Measurements from ENCODE around the gene MAP2K4. TPM values are rescaled to one million over a fixed set of nuclear protein-coding genes. Genes with fewer than 3 reads are reported as not detected.

MAP2K4 gene
- total RNA-seq, 1 experiment from 2014 or later: 24.4 TPM

GRCh38 chr17:11997972-11998233 lies 22.8 kb upstream of the MAP2K4 start:
- Mint-ChIP-seq H3K36me3 (peaks cover 6% of the 10 kb centered on the region), H3K4me3 (peak overlapping the region; percentile 96), H3K9me3 (peaks cover 4% of the 10 kb centered on the region; the same call in 1 of the 2 replicates), H3K27ac (peak overlapping the region; percentile 100), H3K4me1 (peaks cover 15% of the 10 kb centered on the region), H3K27me3 (ENCODE audit: low read depth) (no peaks in the 10 kb centered on the region)
- ATAC-seq (no peak), DNase-seq (ENCODE audit: low spot score) (no peak)
- POLR2A ChIA-PET: interaction anchor here (1.2 to 2.7 kb wide), 6 partner anchors 11 to 1021 kb away, joined by 3 to 43 read pairs (median 4); partner anchors contain the start of gene MAP2K4
- CTCF ChIA-PET: interaction anchor here (0.6 to 2.0 kb wide), 6 partner anchors 11 to 87 kb away, joined by 3 to 15 read pairs (median 6); partner anchors contain the start of gene MAP2K4
- TF ChIP-seq ZNF512 (CRISPR knock-in tag; IDR thresholded peaks at IDR 0.05; ENCODE audit: borderline replicate concordance) (no peak), ZNF671 (CRISPR knock-in tag; IDR thresholded peaks at IDR 0.05) (no peak), TCF7 (CRISPR knock-in tag; IDR thresholded peaks at IDR 0.05; ENCODE audit: low read depth) (no peak), ZNF423 (CRISPR knock-in tag; IDR thresholded peaks at IDR 0.05) (no peak), TEAD1 (CRISPR knock-in tag; IDR thresholded peaks at IDR 0.05) (no peak), ETV6 (CRISPR knock-in tag; IDR thresholded peaks at IDR 0.05) (no peak), E2F5 (CRISPR knock-in tag; IDR thresholded peaks at IDR 0.05) (no peak), GTF2I (CRISPR knock-in tag; conservative IDR thresholded peaks at IDR 0.05) (no peak), ZNF317 (CRISPR knock-in tag; IDR thresholded peaks at IDR 0.05; ENCODE audit: borderline replicate concordance, low read depth) (no peak), PRRX2 (CRISPR knock-in tag; IDR thresholded peaks at IDR 0.05) (no peak), NFATC4 (CRISPR knock-in tag; IDR thresholded peaks at IDR 0.05) (no peak), TP53 (CRISPR knock-in tag; IDR thresholded peaks at IDR 0.05) (no peak), ZNF232 (CRISPR knock-in tag; IDR thresholded peaks at IDR 0.05) (no peak), FOXJ3 (CRISPR knock-in tag; IDR thresholded peaks at IDR 0.05; ENCODE audit: borderline replicate concordance) (no peak)
- TF ChIP-seq, protein P1, sequence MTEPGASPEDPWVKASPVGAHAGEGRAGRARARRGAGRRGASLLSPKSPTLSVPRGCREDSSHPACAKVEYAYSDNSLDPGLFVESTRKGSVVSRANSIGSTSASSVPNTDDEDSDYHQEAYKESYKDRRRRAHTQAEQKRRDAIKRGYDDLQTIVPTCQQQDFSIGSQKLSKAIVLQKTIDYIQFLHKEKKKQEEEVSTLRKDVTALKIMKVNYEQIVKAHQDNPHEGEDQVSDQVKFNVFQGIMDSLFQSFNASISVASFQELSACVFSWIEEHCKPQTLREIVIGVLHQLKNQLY (CRISPR knock-in tag; IDR thresholded peaks at IDR 0.05): no peak
- TF ChIP-seq, protein P2, sequence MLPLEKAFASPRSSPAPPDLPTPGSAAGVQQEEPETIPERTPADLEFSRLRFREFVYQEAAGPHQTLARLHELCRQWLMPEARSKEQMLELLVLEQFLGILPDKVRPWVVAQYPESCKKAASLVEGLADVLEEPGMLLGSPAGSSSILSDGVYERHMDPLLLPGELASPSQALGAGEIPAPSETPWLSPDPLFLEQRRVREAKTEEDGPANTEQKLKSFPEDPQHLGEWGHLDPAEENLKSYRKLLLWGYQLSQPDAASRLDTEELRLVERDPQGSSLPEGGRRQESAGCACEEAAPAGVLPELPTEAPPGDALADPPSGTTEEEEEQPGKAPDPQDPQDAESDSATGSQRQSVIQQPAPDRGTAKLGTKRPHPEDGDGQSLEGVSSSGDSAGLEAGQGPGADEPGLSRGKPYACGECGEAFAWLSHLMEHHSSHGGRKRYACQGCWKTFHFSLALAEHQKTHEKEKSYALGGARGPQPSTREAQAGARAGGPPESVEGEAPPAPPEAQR (CRISPR knock-in tag; IDR thresholded peaks at IDR 0.05): no peak
- TF ChIP-seq, protein P3, sequence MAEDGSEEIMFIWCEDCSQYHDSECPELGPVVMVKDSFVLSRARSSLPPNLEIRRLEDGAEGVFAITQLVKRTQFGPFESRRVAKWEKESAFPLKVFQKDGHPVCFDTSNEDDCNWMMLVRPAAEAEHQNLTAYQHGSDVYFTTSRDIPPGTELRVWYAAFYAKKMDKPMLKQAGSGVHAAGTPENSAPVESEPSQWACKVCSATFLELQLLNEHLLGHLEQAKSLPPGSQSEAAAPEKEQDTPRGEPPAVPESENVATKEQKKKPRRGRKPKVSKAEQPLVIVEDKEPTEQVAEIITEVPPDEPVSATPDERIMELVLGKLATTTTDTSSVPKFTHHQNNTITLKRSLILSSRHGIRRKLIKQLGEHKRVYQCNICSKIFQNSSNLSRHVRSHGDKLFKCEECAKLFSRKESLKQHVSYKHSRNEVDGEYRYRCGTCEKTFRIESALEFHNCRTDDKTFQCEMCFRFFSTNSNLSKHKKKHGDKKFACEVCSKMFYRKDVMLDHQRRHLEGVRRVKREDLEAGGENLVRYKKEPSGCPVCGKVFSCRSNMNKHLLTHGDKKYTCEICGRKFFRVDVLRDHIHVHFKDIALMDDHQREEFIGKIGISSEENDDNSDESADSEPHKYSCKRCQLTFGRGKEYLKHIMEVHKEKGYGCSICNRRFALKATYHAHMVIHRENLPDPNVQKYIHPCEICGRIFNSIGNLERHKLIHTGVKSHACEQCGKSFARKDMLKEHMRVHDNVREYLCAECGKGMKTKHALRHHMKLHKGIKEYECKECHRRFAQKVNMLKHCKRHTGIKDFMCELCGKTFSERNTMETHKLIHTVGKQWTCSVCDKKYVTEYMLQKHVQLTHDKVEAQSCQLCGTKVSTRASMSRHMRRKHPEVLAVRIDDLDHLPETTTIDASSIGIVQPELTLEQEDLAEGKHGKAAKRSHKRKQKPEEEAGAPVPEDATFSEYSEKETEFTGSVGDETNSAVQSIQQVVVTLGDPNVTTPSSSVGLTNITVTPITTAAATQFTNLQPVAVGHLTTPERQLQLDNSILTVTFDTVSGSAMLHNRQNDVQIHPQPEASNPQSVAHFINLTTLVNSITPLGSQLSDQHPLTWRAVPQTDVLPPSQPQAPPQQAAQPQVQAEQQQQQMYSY (CRISPR knock-in tag; IDR thresholded peaks at IDR 0.05): no peak
- TF ChIP-seq, protein P4, sequence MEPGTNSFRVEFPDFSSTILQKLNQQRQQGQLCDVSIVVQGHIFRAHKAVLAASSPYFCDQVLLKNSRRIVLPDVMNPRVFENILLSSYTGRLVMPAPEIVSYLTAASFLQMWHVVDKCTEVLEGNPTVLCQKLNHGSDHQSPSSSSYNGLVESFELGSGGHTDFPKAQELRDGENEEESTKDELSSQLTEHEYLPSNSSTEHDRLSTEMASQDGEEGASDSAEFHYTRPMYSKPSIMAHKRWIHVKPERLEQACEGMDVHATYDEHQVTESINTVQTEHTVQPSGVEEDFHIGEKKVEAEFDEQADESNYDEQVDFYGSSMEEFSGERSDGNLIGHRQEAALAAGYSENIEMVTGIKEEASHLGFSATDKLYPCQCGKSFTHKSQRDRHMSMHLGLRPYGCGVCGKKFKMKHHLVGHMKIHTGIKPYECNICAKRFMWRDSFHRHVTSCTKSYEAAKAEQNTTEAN (CRISPR knock-in tag; IDR thresholded peaks at IDR 0.05): no peak
- TF ChIP-seq, protein P5, sequence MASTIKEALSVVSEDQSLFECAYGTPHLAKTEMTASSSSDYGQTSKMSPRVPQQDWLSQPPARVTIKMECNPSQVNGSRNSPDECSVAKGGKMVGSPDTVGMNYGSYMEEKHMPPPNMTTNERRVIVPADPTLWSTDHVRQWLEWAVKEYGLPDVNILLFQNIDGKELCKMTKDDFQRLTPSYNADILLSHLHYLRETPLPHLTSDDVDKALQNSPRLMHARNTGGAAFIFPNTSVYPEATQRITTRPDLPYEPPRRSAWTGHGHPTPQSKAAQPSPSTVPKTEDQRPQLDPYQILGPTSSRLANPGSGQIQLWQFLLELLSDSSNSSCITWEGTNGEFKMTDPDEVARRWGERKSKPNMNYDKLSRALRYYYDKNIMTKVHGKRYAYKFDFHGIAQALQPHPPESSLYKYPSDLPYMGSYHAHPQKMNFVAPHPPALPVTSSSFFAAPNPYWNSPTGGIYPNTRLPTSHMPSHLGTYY (CRISPR knock-in tag; IDR thresholded peaks at IDR 0.05): no peak
- TF ChIP-seq, protein P6, sequence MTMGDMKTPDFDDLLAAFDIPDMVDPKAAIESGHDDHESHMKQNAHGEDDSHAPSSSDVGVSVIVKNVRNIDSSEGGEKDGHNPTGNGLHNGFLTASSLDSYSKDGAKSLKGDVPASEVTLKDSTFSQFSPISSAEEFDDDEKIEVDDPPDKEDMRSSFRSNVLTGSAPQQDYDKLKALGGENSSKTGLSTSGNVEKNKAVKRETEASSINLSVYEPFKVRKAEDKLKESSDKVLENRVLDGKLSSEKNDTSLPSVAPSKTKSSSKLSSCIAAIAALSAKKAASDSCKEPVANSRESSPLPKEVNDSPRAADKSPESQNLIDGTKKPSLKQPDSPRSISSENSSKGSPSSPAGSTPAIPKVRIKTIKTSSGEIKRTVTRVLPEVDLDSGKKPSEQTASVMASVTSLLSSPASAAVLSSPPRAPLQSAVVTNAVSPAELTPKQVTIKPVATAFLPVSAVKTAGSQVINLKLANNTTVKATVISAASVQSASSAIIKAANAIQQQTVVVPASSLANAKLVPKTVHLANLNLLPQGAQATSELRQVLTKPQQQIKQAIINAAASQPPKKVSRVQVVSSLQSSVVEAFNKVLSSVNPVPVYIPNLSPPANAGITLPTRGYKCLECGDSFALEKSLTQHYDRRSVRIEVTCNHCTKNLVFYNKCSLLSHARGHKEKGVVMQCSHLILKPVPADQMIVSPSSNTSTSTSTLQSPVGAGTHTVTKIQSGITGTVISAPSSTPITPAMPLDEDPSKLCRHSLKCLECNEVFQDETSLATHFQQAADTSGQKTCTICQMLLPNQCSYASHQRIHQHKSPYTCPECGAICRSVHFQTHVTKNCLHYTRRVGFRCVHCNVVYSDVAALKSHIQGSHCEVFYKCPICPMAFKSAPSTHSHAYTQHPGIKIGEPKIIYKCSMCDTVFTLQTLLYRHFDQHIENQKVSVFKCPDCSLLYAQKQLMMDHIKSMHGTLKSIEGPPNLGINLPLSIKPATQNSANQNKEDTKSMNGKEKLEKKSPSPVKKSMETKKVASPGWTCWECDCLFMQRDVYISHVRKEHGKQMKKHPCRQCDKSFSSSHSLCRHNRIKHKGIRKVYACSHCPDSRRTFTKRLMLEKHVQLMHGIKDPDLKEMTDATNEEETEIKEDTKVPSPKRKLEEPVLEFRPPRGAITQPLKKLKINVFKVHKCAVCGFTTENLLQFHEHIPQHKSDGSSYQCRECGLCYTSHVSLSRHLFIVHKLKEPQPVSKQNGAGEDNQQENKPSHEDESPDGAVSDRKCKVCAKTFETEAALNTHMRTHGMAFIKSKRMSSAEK (CRISPR knock-in tag; IDR thresholded peaks at IDR 0.05; ENCODE audit: borderline replicate concordance): no peak
